HCT116 (cell line): ENCODE results near the gene RDH14.

Source experiments
- CTCF ChIP-seq, 3 experiments: fragments of 200-600 bp in 1 of 3; sonication (generic) in 1 of 3; IDR thresholded peaks in 2 of 3; conservative IDR thresholded peaks in 1 of 3; 2 replicates each; pipeline ENCODE4 v1.5.1; 2012 to 2017; ENCODE audit warnings: low read depth in 2 of 3, low read length in 2 of 3, antibody characterized with exemption in 1 of 3, borderline replicate concordance in 1 of 3, control low read depth in 1 of 3, mild to moderate bottlenecking in 1 of 3, mixed read lengths in 1 of 3, mixed run types in 1 of 3, moderate library complexity in 1 of 3; ENCODE audit not compliant: insufficient read depth in 1 of 3
- ELF1 ChIP-seq: IDR thresholded peaks from 2 replicates; pipeline ENCODE4 v1.6.1; 2012; ENCODE audit warnings: low read depth, borderline replicate concordance
- POLR2A ChIP-seq: IDR thresholded peaks from 2 replicates; pipeline ENCODE4 v1.7.0; 2011; ENCODE audit warnings: borderline replicate concordance; ENCODE audit not compliant: insufficient read depth, insufficient read length; ENCODE audit errors: extremely low read depth
- POLR2AphosphoS5 ChIP-seq: IDR thresholded peaks from 2 replicates; pipeline ENCODE4 v1.6.1; 2011; ENCODE audit warnings: mild to moderate bottlenecking, low read depth, low read length, moderate library complexity
- REST ChIP-seq: IDR thresholded peaks from 2 replicates; pipeline ENCODE4 v1.6.1; 2012; ENCODE audit warnings: low read depth
- TCF7L2 ChIP-seq: IDR thresholded peaks from 2 replicates; pipeline ENCODE4 v1.7.0; 2011; ENCODE audit warnings: borderline replicate concordance, inconsistent platforms; ENCODE audit not compliant: insufficient read depth, insufficient read length; ENCODE audit errors: extremely low read depth
- YY1 ChIP-seq: IDR thresholded peaks from 2 replicates; pipeline ENCODE4 v1.6.1; 2011; ENCODE audit warnings: low read length, low read depth, moderate library complexity, mild to moderate bottlenecking; ENCODE audit not compliant: insufficient replicate concordance; ENCODE audit errors: extremely low read depth
- TF ChIP-seq, protein P1 (sequence below): IDR thresholded peaks from 2 replicates; pipeline ENCODE4 v1.6.1; 2011; ENCODE audit warnings: mild to moderate bottlenecking, low read length, moderate library complexity; ENCODE audit not compliant: insufficient replicate concordance; ENCODE audit errors: extremely low read depth

DNA sequence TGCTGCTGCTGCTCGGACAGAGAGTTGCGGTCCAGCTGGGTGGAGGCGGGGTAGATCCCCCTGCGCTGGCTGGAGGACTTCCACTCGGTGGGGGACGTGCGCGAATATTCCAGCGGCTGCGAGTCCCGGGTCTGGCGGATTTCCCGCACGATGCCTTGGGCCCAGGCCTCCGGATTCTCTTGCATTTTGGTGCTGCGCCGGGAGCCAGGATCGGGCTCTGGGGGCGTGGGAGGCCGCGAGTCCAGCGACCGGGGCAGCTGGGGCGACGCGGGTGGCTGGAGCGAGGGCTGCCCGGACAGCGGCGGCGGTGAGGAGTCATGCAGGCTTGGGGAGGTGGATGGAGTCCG lies 24.1 kb upstream of the RDH14 start:
- no peak for TF ChIP-seq POLR2A
- no peak for TF ChIP-seq POLR2AphosphoS5
- no peak for TF ChIP-seq CTCF (IDR thresholded peaks at IDR 0.05 in 2 of 3, conservative IDR thresholded peaks at IDR 0.05 in 1 of 3; ENCODE audit: borderline replicate concordance in 1 of 3, insufficient read depth in 1 of 3, low read depth in 2 of 3, low read length in 2 of 3)
- TF ChIP-seq, protein P1, sequence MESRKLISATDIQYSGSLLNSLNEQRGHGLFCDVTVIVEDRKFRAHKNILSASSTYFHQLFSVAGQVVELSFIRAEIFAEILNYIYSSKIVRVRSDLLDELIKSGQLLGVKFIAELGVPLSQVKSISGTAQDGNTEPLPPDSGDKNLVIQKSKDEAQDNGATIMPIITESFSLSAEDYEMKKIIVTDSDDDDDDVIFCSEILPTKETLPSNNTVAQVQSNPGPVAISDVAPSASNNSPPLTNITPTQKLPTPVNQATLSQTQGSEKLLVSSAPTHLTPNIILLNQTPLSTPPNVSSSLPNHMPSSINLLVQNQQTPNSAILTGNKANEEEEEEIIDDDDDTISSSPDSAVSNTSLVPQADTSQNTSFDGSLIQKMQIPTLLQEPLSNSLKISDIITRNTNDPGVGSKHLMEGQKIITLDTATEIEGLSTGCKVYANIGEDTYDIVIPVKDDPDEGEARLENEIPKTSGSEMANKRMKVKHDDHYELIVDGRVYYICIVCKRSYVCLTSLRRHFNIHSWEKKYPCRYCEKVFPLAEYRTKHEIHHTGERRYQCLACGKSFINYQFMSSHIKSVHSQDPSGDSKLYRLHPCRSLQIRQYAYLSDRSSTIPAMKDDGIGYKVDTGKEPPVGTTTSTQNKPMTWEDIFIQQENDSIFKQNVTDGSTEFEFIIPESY: no peak
- no peak for TF ChIP-seq REST
- no peak for TF ChIP-seq YY1
- no peak for TF ChIP-seq ELF1
- TF ChIP-seq TCF7L2: no peak
